ENCODE results near the gene NEGR1. TPM values are rescaled to one million over a fixed set of nuclear protein-coding genes. Genes with fewer than 3 reads are reported as not detected.

NEGR1 gene
- total RNA-seq, 1 donor from 2014 or later = 9.7 TPM

DNA sequence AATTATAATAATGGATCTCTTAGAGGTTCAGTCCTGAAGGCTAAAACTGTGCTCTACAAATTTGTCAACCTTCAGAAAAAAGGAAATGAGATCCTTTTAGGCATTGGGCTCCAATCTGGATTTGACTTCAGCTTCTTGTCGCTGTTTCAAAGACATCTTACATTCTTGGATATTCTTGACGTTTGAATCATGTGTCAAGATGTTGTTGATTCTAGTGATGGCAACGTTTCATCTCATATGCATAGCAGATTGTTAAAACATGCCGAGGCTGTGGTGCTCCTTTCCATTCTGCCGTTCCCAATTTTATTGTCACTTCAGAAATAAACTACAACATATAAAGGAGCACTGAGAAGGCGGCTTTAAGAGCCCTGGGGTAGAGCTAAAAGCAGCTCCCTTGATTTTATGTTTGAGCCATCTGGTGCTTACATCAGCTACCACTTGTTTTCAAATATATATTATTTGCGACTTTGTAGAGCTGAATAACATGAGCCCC, 733.9 kb downstream of the NEGR1 start:
- Histone ChIP-seq H3K4me1 (no peaks in the 10 kb centered on the region), H3K4me3 (no peak overlapping the region), H3K27ac (replicated peaks) (no peak overlapping the region), H3K36me3 (no peaks in the 10 kb centered on the region), H3K27me3 (ENCODE audit: low read depth) (no peaks in the 10 kb centered on the region), H3K9me3 (replicated peaks) (no peaks in the 10 kb centered on the region)
- no peak for DNase-seq
- TF ChIP-seq, protein P1, sequence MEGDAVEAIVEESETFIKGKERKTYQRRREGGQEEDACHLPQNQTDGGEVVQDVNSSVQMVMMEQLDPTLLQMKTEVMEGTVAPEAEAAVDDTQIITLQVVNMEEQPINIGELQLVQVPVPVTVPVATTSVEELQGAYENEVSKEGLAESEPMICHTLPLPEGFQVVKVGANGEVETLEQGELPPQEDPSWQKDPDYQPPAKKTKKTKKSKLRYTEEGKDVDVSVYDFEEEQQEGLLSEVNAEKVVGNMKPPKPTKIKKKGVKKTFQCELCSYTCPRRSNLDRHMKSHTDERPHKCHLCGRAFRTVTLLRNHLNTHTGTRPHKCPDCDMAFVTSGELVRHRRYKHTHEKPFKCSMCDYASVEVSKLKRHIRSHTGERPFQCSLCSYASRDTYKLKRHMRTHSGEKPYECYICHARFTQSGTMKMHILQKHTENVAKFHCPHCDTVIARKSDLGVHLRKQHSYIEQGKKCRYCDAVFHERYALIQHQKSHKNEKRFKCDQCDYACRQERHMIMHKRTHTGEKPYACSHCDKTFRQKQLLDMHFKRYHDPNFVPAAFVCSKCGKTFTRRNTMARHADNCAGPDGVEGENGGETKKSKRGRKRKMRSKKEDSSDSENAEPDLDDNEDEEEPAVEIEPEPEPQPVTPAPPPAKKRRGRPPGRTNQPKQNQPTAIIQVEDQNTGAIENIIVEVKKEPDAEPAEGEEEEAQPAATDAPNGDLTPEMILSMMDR (IDR thresholded peaks at IDR 0.05; ENCODE audit: borderline replicate concordance) = no peak
- intact Hi-C loops (cut with micrococcal nuclease) = no loop called here

DNA sequence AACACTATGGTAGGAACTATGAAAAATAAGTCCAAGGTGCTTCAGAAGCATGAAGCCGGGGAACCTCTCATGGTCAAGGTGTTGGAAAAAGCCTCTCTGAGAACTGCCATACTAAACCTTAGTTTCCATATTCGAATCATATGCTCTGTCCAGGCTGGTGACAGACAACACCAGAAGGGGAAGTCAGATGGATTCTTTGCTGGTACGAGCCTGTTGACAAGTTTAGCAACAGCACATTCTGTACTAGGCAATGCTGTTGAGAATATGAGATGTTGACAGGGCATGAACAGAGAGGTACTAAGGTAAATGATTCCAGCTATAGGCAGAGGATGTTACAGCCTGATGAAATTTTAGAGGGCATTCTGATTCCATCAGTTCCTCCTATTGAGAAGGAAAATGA, 740.2 kb downstream of the NEGR1 start:
- H3K27me3 ChIP-seq (ENCODE audit: low read depth) = no peaks in the 10 kb centered on the region
- no peak for DNase-seq
- no peak overlapping the region for H3K4me3 ChIP-seq
- no peaks in the 10 kb centered on the region for H3K36me3 ChIP-seq
- no peak overlapping the region for H3K27ac ChIP-seq (replicated peaks)
- peaks cover 4% of the 10 kb centered on the region for H3K4me1 ChIP-seq
- intact Hi-C loops (cut with micrococcal nuclease) = no loop called here
- TF ChIP-seq, protein P1 (IDR thresholded peaks at IDR 0.05; ENCODE audit: borderline replicate concordance) = no peak
- H3K9me3 ChIP-seq (replicated peaks) = no peaks in the 10 kb centered on the region

DNA sequence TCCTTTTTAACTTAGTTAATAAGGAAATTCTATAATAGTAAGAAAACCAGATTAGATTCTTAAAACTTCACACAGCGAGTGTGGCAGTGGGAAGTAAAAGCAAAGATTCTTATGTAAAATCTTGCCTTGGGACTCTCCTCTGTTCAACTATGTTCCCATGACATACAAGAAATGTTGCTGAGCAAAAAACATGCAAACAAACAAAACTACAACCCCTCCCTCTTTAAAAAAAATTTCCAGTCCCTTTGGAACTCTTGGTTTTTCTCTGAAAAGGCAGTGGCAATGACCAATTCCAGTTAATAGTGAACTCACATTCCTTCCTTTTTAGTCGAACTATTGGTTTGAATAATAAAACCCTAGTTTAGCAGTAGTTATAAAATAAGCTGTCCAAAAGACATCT, 748.4 kb downstream of the NEGR1 start:
- Histone ChIP-seq H3K4me3 (no peak overlapping the region), H3K27ac (replicated peaks) (no peak overlapping the region), H3K36me3 (no peaks in the 10 kb centered on the region), H3K27me3 (ENCODE audit: low read depth) (no peaks in the 10 kb centered on the region), H3K4me1 (no peaks in the 10 kb centered on the region), H3K9me3 (replicated peaks) (no peaks in the 10 kb centered on the region)
- TF ChIP-seq, protein P1 (IDR thresholded peaks at IDR 0.05; ENCODE audit: borderline replicate concordance) = no peak
- no peak for DNase-seq
- intact Hi-C loops (cut with micrococcal nuclease) = no loop called here

DNA sequence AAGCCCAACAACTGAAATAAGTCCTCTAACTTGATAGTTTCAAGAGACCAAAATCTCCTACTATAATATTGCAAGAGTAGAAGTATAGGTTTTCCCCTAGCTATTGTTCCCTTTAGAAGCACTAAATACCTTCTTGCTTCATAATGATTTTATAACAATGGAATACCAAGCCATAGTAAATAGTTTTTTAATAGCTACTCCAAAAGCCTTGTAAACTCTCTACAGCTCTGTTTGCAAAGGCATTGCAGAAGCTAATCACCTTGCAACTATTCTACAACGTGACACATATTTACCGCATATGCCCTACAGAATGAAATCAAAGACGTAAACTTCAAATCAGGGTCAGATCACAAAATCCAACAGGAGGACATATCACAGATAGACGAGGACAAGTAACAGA, 750.0 kb downstream of the NEGR1 start:
- H3K36me3 ChIP-seq = no peaks in the 10 kb centered on the region
- H3K9me3 ChIP-seq (replicated peaks) = no peaks in the 10 kb centered on the region
- intact Hi-C loops (cut with micrococcal nuclease) = no loop called here
- DNase-seq = no peak
- TF ChIP-seq, protein P1 (IDR thresholded peaks at IDR 0.05; ENCODE audit: borderline replicate concordance) = no peak
- H3K4me1 ChIP-seq = no peaks in the 10 kb centered on the region
- H3K4me3 ChIP-seq = no peak overlapping the region
- H3K27ac ChIP-seq (replicated peaks) = no peak overlapping the region
- no peaks in the 10 kb centered on the region for H3K27me3 ChIP-seq (ENCODE audit: low read depth)

DNA sequence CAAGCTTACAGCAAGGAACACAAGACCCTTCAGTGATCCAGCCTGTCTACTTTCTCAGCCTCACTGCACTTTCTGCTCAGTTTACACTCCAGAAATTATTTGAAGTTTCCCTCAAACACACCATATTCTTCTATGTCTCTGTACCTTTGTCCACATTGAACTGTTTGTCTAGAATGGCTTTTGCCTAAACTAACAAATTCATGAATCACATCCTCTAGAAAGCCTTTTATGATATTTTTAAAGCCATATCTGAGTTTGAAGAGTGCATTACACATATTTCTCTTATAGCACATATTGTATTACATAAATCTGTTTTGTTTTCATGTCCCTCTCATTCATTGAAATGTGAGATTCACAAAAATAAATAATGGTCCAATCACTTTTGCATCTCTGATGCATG, 755.5 kb downstream of the NEGR1 start:
- Histone ChIP-seq H3K27me3 (ENCODE audit: low read depth) (no peaks in the 10 kb centered on the region), H3K4me3 (no peak overlapping the region), H3K36me3 (no peaks in the 10 kb centered on the region), H3K27ac (replicated peaks) (no peak overlapping the region), H3K9me3 (replicated peaks) (no peaks in the 10 kb centered on the region), H3K4me1 (no peaks in the 10 kb centered on the region)
- DNase-seq = no peak
- intact Hi-C loops (cut with micrococcal nuclease) = no loop called here
- TF ChIP-seq, protein P1 (IDR thresholded peaks at IDR 0.05; ENCODE audit: borderline replicate concordance) = no peak

Data from left ventricle myocardium inferior (tissue), 1 donor.